DOHH2 (cell line): ENCODE results near the gene FIGN.

ENCODE experiments used
- CTCF ChIP-seq: fragments of 200-600 bp; sonication (generic); IDR thresholded peaks from one replicate; pipeline ENCODE4 v1.5.1; 2014; ENCODE audit warnings: antibody characterized with exemption, mild to moderate bottlenecking, low read depth, low read length; ENCODE audit not compliant: poor library complexity, severe bottlenecking
- EZH2phosphoT487 ChIP-seq: fragments of 200-600 bp; sonication (generic); IDR thresholded peaks from 2 replicates; pipeline ENCODE4 v1.6.1; 2017; ENCODE audit warnings: borderline replicate concordance, mild to moderate bottlenecking, antibody characterized with exemption, low read length, moderate library complexity, mixed read lengths

- TF ChIP-seq CTCF (no peak), EZH2phosphoT487 (no peak)
These were observed 24.1 kb downstream of the FIGN start for GRCh38 chr2:163711699-163712098.
